ENCODE measurements around the gene ZNF311. TPM values are rescaled to one million over a fixed set of nuclear protein-coding genes. Genes with fewer than 3 reads are reported as not detected.

The ZNF311 gene
- total RNA-seq, 2 donors from 2014 or later: 0.35 to 0.71 TPM

DNA sequence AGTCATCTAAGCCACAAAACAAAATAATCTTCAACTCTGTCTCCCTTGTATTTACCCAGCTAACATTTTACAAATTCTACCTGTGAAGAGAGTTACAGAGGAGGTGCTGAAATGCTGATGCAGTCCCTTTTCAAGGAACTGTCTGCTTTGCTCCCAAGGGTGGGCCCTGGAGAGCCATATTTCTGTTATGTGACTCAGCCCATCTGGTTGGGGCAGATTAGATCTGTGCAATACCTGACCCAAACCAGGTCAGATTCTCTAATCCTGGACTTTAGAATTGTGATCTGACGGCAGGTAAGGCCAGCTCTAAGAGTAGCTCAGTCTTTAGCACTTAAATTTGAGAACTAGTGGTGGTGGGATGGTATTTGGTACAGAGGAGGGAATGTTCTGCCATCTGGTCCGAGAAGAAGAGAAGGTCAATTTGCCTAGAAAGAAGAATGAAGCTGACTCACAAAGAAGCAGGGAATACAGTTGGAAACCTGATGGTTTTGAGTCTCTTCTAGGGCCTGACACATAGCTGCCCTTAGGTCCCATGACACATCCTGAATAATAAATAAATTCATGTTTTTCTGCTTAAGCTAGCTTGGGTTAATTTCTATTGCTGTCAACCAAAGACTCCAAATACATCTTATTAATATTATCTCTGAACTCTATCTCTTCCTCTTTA is 8.1 kb downstream of the ZNF311 start:
- no peaks in the 10 kb centered on the region for H3K9me3 Mint-ChIP-seq
- H3K4me1 Mint-ChIP-seq: no peaks in the 10 kb centered on the region
- no peak overlapping the region for H3K4me3 Mint-ChIP-seq
- H3K36me3 Mint-ChIP-seq (ENCODE audit: low read depth): no peaks in the 10 kb centered on the region
- H3K27ac Mint-ChIP-seq: no peak overlapping the region
- no peaks in the 10 kb centered on the region for H3K27me3 Mint-ChIP-seq
- ATAC-seq (replicated peaks): no peak

DNA sequence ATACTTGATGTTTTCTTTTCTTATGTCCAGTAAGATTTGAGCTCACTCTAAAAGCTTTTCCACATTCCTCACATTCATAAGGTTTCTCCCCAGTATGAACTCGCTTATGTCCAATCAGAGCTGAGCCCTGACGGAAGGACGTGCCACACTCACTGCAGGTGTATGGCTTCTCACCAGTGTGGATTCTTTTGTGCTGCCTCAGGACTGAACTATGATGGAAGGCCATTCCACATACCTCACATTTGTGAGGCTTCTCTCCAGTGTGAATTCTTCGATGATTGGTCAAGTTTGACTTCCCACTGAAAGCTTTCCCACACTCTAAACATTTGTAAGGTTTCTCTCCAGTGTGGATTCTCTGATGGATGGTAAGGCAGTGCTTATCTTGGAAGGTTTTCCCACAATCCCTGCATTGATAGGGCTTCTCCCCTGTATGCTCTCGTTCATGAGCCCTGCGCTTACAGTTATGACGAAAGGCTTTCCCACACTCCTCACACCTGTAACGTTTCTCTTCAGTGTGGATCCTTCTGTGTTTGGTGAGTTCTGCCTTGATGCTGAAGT is 9.9 kb downstream of the ZNF311 start:
- no peak for ATAC-seq (replicated peaks)
- no peaks in the 10 kb centered on the region for H3K9me3 Mint-ChIP-seq
- no peaks in the 10 kb centered on the region for H3K4me1 Mint-ChIP-seq
- no peaks in the 10 kb centered on the region for H3K36me3 Mint-ChIP-seq (ENCODE audit: low read depth)
- no peak overlapping the region for H3K4me3 Mint-ChIP-seq
- no peak overlapping the region for H3K27ac Mint-ChIP-seq
- no peaks in the 10 kb centered on the region for H3K27me3 Mint-ChIP-seq

DNA sequence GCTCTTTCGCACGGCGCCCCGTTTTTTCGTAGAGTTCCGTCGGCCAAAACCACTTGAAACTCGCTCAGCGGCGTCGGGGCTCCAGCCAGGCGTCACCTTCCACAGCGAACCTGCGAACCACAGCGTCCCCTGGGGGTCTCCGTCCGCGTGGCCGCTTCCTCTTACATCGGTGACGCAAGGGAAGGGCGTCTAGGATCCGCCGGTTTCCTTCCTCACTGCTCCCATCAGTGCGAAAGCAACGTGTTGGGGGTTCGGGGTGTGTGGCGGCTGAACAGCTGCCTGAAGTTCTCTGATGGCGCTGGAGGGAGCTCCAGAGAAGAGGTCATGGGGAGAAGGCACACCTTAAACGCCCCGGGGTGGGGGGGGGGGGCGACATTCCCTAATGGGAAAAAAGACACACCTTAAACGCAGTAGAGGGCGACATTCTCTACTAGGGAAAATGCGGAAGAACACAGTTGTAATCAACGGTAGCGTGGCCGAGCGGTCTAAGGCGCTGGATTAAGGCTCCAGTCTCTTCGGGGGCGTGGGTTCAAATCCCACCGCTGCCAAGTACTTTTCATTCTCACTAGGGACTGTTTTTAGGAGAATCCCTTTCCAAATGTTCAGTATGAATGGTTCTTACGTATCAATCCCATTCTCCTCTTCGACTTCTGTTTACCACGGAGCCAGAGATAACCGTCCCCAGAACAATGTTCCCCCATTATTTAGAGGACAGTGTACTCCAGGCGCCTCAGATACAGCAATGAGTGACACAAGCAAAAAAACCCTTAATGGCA is 16.4 kb downstream of the ZNF311 start:
- peak overlapping the region; percentile 62 for H3K27ac Mint-ChIP-seq
- H3K9me3 Mint-ChIP-seq: no peaks in the 10 kb centered on the region
- H3K4me3 Mint-ChIP-seq: peak overlapping the region; percentile 87

DNA sequence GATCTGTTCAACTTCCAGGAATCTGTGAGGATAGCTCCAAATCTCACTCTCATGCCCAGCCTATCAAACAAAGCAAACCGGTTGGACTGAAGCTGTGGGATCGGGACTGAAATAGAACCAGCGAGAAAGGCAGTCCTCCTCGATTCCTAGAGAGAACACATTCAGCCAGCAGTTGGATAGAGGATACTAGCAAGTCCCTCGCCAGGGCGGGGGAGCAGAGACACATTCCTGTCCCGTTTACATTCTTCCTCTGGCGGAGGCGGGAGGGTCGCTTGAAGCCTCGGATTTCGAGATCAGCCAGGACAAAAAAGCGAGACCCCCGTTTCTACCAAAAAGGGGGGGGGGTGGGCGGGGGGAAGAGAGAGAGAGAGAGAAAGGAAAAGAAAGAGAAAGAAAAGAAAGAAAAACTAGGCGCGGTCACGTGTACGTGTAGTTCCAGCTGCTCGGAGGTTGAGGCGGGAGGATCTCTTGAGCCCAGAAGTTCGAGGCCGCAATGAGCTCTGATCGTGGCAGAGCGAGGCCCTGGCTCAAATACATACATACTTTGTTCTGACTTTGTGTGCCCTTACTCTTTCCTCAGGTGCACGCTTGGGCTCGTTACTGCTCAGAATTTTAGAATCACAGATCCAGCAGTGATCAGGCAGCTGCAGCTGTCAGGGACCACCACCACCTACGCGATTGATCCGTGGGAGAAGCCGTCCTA is 19.5 kb downstream of the ZNF311 start:
- H3K36me3 Mint-ChIP-seq (ENCODE audit: low read depth): peaks cover 16% of the 10 kb centered on the region
- peaks cover 14% of the 10 kb centered on the region for H3K4me1 Mint-ChIP-seq
- H3K27me3 Mint-ChIP-seq: no peaks in the 10 kb centered on the region
- peak overlapping the region; percentile 72 for H3K4me3 Mint-ChIP-seq
- no peaks in the 10 kb centered on the region for H3K9me3 Mint-ChIP-seq
- no peak for ATAC-seq (replicated peaks)
- H3K27ac Mint-ChIP-seq: no peak overlapping the region

More for the DNA sequence above, 16.4 kb downstream of the ZNF311 start:
- peaks cover under 1% of the 10 kb centered on the region for H3K4me1 Mint-ChIP-seq
- H3K36me3 Mint-ChIP-seq (ENCODE audit: low read depth): no peaks in the 10 kb centered on the region
- ATAC-seq (replicated peaks): peak; percentile 89
- H3K27me3 Mint-ChIP-seq: no peaks in the 10 kb centered on the region

DNA sequence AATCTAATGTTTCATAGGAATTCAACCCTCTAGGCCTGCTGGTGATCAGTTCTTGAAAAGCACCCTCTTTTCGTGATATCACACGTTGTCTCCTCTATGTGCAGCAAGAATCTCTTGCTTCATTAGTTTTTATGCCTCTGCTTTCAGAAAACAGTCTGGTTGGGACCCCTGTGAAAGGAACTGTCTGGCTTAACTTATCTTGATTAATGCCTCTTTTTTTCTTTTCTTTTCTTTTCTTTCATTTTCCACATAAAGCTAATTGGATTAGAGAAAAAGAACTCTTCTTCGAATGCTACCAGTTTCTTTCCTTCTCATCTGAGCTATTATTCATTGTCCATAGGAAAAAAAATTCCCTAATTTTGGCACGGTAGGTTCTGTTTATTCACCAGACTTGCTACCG is 21.3 kb downstream of the ZNF311 start:
- H3K27ac Mint-ChIP-seq: peak overlapping the region; percentile 26
- H3K4me3 Mint-ChIP-seq: peak overlapping the region; percentile 87
- H3K9me3 Mint-ChIP-seq: no peaks in the 10 kb centered on the region
- ATAC-seq (replicated peaks): no peak
- H3K4me1 Mint-ChIP-seq: peaks cover 20% of the 10 kb centered on the region
- peaks cover 6% of the 10 kb centered on the region for H3K27me3 Mint-ChIP-seq
- H3K36me3 Mint-ChIP-seq (ENCODE audit: low read depth): peaks cover 16% of the 10 kb centered on the region

DNA sequence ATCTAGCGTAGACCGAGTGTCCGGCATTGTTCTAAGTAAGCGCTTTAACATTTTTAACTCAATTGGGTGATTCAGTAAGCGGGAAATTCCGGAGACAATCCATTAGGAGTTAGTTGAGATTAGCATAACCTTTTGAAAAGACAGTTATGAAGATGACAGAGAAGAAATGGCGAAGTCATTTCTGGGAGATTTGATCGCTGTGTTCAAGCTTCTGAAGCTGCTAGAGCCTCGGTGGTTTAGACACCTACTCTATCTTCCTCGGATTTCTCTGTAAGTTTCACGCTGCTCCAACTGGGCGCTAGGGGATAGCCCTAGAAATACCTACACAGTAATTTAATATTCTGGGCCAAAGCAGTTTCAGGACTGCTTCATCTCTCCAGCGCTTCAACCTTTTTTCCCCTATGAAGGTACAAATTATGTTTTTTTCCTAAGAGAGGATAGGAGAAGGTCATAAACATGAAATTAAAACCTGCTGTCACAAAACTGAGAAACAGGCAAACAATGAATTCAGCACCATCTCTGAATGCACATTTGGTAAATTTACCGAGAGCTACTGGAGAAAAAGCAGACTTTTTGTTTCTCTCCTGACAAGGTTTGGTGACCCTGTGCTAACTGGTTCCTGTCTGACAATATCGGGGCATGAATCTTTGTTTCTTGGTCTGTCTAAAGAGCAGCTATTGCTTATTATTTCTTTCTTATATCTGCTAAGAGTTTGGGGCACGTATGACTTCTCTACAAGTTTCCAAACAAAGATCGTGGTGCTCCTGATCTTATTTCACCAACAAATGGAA is 22.4 kb downstream of the ZNF311 start:
- peak; percentile 41 for ATAC-seq (replicated peaks)
- peaks cover 16% of the 10 kb centered on the region for H3K36me3 Mint-ChIP-seq (ENCODE audit: low read depth)
- H3K9me3 Mint-ChIP-seq: no peaks in the 10 kb centered on the region
- H3K27ac Mint-ChIP-seq: peak overlapping the region; percentile 100
- peaks cover 9% of the 10 kb centered on the region for H3K27me3 Mint-ChIP-seq
- H3K4me1 Mint-ChIP-seq: peaks cover 24% of the 10 kb centered on the region
- H3K4me3 Mint-ChIP-seq: peak overlapping the region; percentile 87

DNA sequence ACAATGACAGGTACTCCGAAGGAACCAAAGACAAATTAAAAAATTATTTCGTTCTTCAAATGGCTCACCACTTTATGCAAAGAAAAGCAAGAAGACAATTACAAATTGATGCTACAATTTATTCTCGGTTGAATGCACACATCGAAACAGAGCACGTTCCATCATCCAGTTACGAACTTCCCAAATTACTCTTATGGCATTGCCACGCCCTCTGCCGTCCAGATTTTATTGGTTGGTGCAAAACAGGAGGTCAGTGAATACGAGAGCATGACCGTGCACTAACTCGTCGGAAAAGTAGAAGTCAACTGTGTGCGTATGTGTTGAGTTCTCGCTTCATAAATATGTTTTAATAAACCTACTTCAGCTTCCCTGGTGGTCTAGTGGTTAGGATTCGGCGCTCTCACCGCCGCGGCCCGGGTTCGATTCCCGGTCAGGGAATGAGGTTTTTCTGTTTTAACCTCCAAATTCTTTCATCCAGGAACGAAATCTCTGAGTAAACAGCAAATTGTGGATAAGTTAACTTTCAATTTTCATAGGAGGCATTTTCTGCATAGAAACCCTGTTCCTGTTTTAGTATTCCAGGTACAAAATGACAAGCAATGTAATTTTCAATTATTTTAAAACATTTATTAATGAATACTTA is 23.2 kb downstream of the ZNF311 start:
- peaks cover 10% of the 10 kb centered on the region for H3K27me3 Mint-ChIP-seq
- peak overlapping the region; percentile 87 for H3K4me3 Mint-ChIP-seq
- H3K27ac Mint-ChIP-seq: peak overlapping the region; percentile 100
- H3K36me3 Mint-ChIP-seq (ENCODE audit: low read depth): peaks cover 16% of the 10 kb centered on the region
- peak; percentile 70 for ATAC-seq (replicated peaks)
- peaks cover 27% of the 10 kb centered on the region for H3K4me1 Mint-ChIP-seq
- no peaks in the 10 kb centered on the region for H3K9me3 Mint-ChIP-seq

DNA sequence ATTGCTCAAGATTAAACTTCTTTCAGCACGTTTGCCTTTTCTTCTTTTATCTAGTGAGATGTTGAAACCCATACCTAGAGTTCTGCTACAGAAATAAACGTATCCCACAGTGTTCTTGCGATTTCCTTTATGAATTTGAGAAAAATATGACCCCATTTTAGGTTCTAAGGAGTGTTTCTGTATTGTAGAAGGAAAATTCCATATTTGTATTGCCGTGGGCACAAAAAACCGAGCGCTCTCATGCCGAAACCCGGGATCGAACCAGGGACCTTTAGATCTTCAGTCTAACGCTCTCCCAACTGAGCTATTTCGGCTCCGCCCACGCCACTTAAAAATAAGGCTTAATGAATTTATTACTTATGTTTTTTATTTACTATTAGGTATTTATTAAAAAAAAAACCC is 23.7 kb downstream of the ZNF311 start:
- ATAC-seq (replicated peaks): peak; percentile 49
- Mint-ChIP-seq H3K4me1 (peaks cover 33% of the 10 kb centered on the region), H3K4me3 (peak overlapping the region; percentile 87), H3K36me3 (ENCODE audit: low read depth) (peaks cover 16% of the 10 kb centered on the region), H3K9me3 (no peaks in the 10 kb centered on the region), H3K27ac (peak overlapping the region; percentile 100), H3K27me3 (peaks cover 15% of the 10 kb centered on the region)

DNA sequence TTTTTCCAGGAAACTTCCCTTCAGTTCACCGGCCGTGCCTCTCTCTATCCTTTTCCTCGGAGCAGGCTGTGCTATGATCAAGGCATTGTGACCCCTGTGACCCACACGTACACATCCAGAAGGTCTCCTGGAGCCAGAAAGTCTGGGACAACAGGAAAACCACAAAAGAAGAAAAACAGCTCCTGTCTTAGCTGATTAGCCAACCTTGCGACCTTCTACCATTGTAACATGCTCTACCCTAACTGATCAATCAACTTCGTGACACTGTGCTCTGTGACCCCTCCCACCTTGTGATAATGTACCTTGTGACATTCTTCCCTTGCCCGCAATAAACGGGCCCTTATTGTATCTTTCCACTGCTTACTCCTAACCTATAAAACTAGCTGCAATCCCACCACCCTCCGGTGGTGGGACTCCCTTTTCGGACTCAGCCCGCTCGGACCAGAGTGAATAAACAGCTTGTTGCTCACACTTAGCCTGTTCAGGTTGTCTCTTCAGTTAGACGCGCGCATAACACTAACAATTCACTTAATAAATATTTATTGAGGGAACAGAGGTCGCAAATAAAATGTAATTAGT is 24.2 kb downstream of the ZNF311 start:
- peaks cover 16% of the 10 kb centered on the region for H3K27me3 Mint-ChIP-seq
- peak; percentile 74 for ATAC-seq (replicated peaks)
- H3K27ac Mint-ChIP-seq: peak overlapping the region; percentile 100
- H3K4me1 Mint-ChIP-seq: peaks cover 33% of the 10 kb centered on the region
- H3K9me3 Mint-ChIP-seq: no peaks in the 10 kb centered on the region
- peak overlapping the region; percentile 87 for H3K4me3 Mint-ChIP-seq
- H3K36me3 Mint-ChIP-seq (ENCODE audit: low read depth): peaks cover 16% of the 10 kb centered on the region

DNA sequence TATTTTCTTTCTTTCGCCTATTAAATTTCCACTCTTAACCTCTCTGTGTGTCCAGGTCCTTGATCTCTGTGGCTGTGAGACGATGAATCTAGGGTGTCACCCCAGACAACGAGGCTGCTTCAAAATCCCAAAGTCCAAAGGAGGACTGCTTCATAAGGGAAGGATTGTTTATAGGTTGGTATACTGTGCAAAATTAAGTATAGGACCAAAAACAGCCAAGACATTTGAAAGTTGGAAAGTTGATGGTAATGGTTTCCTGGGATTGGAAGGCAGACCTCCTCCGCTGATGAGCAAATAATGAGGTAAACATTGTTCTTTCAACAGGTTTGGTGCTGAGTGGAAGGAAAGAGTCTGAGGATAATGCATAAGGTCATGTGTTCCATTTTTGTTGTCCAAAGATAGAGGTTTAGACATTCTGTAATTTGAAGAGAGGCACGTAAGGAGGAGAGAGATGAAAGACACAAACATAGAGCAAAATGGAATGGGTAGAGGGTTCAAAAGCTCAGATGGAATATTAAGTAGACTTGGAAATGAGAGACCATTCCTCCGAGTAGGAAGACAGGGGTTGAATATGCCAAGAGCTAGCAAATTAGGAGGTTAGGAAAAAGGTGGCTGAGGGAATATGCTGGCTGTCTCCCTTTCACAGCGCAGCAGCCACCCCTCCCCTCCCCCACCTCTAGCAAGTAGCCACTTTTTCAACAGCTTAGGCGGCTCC is 24.8 kb downstream of the ZNF311 start:
- H3K4me3 Mint-ChIP-seq: peak overlapping the region; percentile 87
- peaks cover 16% of the 10 kb centered on the region for H3K36me3 Mint-ChIP-seq (ENCODE audit: low read depth)
- peak overlapping the region; percentile 100 for H3K27ac Mint-ChIP-seq
- ATAC-seq (replicated peaks): no peak
- peaks cover 16% of the 10 kb centered on the region for H3K27me3 Mint-ChIP-seq
- no peaks in the 10 kb centered on the region for H3K9me3 Mint-ChIP-seq
- H3K4me1 Mint-ChIP-seq: peaks cover 33% of the 10 kb centered on the region

DNA sequence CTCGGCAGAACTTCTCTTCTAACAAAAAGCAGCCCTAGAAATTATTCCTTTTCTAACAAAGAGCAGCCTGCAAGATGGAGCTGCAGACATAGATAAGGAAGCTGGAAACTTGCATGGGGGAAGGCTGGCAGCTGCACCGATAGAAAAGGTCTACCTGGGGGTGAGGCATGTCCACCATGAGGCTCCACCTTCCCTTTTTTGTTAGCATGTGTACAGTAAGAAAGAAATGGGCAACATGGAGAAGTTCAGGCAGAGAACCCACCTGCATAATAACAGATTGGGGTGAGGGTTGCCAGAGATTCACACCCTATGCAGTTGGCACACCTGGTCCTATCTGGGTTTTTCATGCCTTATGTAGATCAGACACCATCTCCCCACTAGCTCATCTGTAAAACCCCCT is 25.4 kb downstream of the ZNF311 start:
- Mint-ChIP-seq H3K27me3 (peaks cover 16% of the 10 kb centered on the region), H3K9me3 (no peaks in the 10 kb centered on the region), H3K4me3 (peak overlapping the region; percentile 7), H3K27ac (no peak overlapping the region), H3K4me1 (peaks cover 33% of the 10 kb centered on the region), H3K36me3 (ENCODE audit: low read depth) (peaks cover 16% of the 10 kb centered on the region)
- ATAC-seq (replicated peaks): no peak

DNA sequence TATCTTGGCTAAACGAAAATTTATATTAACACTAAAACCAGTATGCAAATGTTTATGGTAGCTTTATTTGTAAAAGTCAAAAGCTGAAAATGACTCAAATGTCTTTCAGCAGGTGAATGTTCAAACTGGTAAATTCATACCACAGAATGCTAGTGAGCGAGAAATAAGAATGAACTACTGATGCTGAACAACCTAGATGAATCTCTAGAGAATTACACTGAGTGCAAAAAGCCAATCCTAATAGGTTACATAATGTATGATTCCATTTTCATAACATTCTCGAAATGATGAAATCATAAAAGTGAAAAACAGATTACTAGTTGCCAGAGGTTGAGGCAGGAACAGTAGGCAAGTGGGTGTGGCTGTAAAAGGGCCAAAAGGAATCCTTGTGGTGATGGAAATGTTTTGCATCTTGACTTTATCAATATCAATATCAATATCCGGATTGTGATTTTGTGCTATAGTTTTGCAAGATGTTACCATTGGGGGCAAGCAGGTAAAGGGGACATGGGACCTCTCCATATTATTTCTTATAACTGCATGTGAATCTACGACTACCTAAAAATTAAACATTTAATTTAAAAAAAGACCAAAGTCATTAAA is 26.1 kb downstream of the ZNF311 start:
- peaks cover 33% of the 10 kb centered on the region for H3K4me1 Mint-ChIP-seq
- no peak for ATAC-seq (replicated peaks)
- H3K27ac Mint-ChIP-seq: no peak overlapping the region
- H3K9me3 Mint-ChIP-seq: no peaks in the 10 kb centered on the region
- peaks cover 16% of the 10 kb centered on the region for H3K27me3 Mint-ChIP-seq
- H3K36me3 Mint-ChIP-seq (ENCODE audit: low read depth): peaks cover 16% of the 10 kb centered on the region
- H3K4me3 Mint-ChIP-seq: peak overlapping the region; percentile 76
